A549 (cell line): ENCODE results near the gene SLC47A2.

Experiments used
- ATOH8 ChIP-seq: fragments of 250-450 bp; sonication (Bioruptor Pico); IDR thresholded peaks from 2 replicates; pipeline ENCODE4 v1.5.0; 2020; ENCODE audit warnings: low read depth, mild to moderate bottlenecking, moderate library complexity
- BCL3 ChIP-seq: fragments of >200 bp; sonication (Bioruptor Twin); formaldehyde crosslinking; IDR thresholded peaks from 3 replicates; pipeline ENCODE4 v1.6.1; 2016
- BHLHE40 ChIP-seq: IDR thresholded peaks from 2 replicates; pipeline ENCODE4 v1.6.1; 2012; ENCODE audit warnings: low read depth, low read length, inconsistent platforms
- CEBPB ChIP-seq, 2 experiments: fragments of >200 bp in 1 of 2; sonication (Bioruptor Twin) in 1 of 2; formaldehyde crosslinking in 1 of 2; IDR thresholded peaks; 2 replicates each; pipeline ENCODE4 v1.6.1; 2012 to 2016
- CTCF ChIP-seq: fragments of >200 bp; sonication (Bioruptor Twin); formaldehyde crosslinking; IDR thresholded peaks from 3 replicates; pipeline ENCODE4 v1.5.1; 2016
- JUN ChIP-seq, 2 experiments: fragments of >200 bp; sonication (Bioruptor Twin); formaldehyde crosslinking; IDR thresholded peaks; 2 replicates in 1 of 2; 3 replicates in 1 of 2; pipeline ENCODE4 v1.6.1; 2016 to 2017
- MAZ ChIP-seq: fragments of 150-350 bp; IDR thresholded peaks from 2 replicates; pipeline ENCODE4 v1.6.1; 2014; ENCODE audit warnings: antibody characterized with exemption, low read depth, low read length, borderline replicate concordance

GRCh38 chr17:19705201-19705600 is 11.2 kb downstream of the SLC47A2 start:
- TF ChIP-seq BCL3 (no peak), ATOH8 (CRISPR knock-in tag) (no peak), JUN (IDR thresholded peaks at IDR 0.05) (no peak), MAZ (no peak), CTCF (no peak), CEBPB (IDR thresholded peaks at IDR 0.05) (no peak), BHLHE40 (no peak)
